Ovary (tissue), 3 donors: Measurements from ENCODE around the gene FKBP3.

Experiments
- EP300 ChIP-seq: sonication (generic); formaldehyde crosslinking; IDR thresholded peaks from one replicate; pipeline ENCODE4 v1.6.1; 2017; ENCODE audit warnings: antibody characterized with exemption
- TF ChIP-seq, protein P1 (sequence below), 3 donors: fragments of 450-650 bp in 2 of 3; fragments of 200-600 bp in 1 of 3; IDR thresholded peaks; one replicate each; pipeline versions ENCODE4 v1.5.1 to v1.8.0; 2016 to 2022; ENCODE audit warnings: antibody characterized with exemption in 3 of 3, mild to moderate bottlenecking in 1 of 3
- donor health status: DM: no; HTN: no; CAD: no.

GRCh38 chr14:45150386-45150890 lies 16.2 kb upstream of the FKBP3 start:
- no peak for TF ChIP-seq EP300
- TF ChIP-seq, protein P1, sequence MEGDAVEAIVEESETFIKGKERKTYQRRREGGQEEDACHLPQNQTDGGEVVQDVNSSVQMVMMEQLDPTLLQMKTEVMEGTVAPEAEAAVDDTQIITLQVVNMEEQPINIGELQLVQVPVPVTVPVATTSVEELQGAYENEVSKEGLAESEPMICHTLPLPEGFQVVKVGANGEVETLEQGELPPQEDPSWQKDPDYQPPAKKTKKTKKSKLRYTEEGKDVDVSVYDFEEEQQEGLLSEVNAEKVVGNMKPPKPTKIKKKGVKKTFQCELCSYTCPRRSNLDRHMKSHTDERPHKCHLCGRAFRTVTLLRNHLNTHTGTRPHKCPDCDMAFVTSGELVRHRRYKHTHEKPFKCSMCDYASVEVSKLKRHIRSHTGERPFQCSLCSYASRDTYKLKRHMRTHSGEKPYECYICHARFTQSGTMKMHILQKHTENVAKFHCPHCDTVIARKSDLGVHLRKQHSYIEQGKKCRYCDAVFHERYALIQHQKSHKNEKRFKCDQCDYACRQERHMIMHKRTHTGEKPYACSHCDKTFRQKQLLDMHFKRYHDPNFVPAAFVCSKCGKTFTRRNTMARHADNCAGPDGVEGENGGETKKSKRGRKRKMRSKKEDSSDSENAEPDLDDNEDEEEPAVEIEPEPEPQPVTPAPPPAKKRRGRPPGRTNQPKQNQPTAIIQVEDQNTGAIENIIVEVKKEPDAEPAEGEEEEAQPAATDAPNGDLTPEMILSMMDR (IDR thresholded peaks at IDR 0.05), result no peak
